Esophagus muscularis mucosa (tissue), 4 donors: ENCODE results near the gene TARBP2. TPM values are rescaled to one million over a fixed set of nuclear protein-coding genes. Genes with fewer than 3 reads are reported as not detected.

Experiments
- DNase-seq: peaks from one replicate; pipeline ENCODE4 v3.0.0-alpha.2; 2017; ENCODE audit errors: extremely low spot score
- H3K27ac ChIP-seq, 4 donors: fragments of 200-600 bp; sonication (generic); replicated peaks in 1 of 4; 1 replicate in 3 of 4; 2 replicates in 1 of 4; pipeline ENCODE4 v1.5.1; 2016 to 2019; ENCODE audit warnings: mild to moderate bottlenecking in 1 of 4
- H3K27me3 ChIP-seq, 4 donors: fragments of 200-600 bp; sonication (generic); one replicate each; pipeline versions ENCODE4 v1.5.1 to v1.6.0; 2016 to 2019
- H3K36me3 ChIP-seq, 4 donors: fragments of 200-600 bp; sonication (generic); one replicate each; pipeline ENCODE4 v1.5.1; 2016 to 2019
- H3K4me1 ChIP-seq, 4 donors: fragments of 200-600 bp; sonication (generic); one replicate each; pipeline ENCODE4 v1.5.1; 2016 to 2019
- H3K4me3 ChIP-seq, 4 donors: fragments of 200-600 bp; sonication (generic); 1 replicate in 2 of 4; 2 replicates in 2 of 4; pipeline ENCODE4 v1.5.1; 2016 to 2019; ENCODE audit warnings: mild to moderate bottlenecking in 4 of 4, moderate library complexity in 1 of 4
- H3K9me3 ChIP-seq, 4 donors: fragments of 200-600 bp; sonication (generic); 1 replicate in 3 of 4; 2 replicates in 1 of 4; pipeline ENCODE4 v1.5.1; 2016 to 2019
- EP300 ChIP-seq: sonication (generic); formaldehyde crosslinking; IDR thresholded peaks from one replicate; pipeline ENCODE4 v1.6.1; 2017; ENCODE audit warnings: antibody characterized with exemption
- POLR2A ChIP-seq: fragments of 450-650 bp; IDR thresholded peaks from one replicate; pipeline ENCODE4 v1.6.1; 2017; ENCODE audit warnings: antibody characterized with exemption, moderate library complexity, mild to moderate bottlenecking, low read depth
- POLR2AphosphoS5 ChIP-seq, 2 donors: sonication (generic); formaldehyde crosslinking; IDR thresholded peaks; one replicate each; pipeline ENCODE4 v1.6.1; 2017; ENCODE audit warnings: antibody characterized with exemption in 2 of 2
- WGBS: methylation state at CpG from one replicate; pipeline ENCODE4 v1.1.5; 2018; 5-methylcytosine and 5-hydroxymethylcytosine counted together
- intact Hi-C: fragments of 100-400 bp; cut with DNase I; formaldehyde crosslinking; loops from one replicate; pipeline ENCODE4 v1.15.1; 2023
- total RNA-seq, 4 donors: library from RNA; depleted of rRNA; stranded (reverse); fragments of >200 nt; gene quantifications; one replicate each; pipeline versions ENCODE4 v1.1.0 to v1.2.1, GENCODE V29; 2016
- TF ChIP-seq, protein P1 (sequence below), 3 experiments: fragments of 200-600 bp in 2 of 3; fragments of 450-650 bp in 1 of 3; sonication (generic) in 2 of 3; IDR thresholded peaks; one replicate each; pipeline ENCODE4 v1.5.1; 2017 to 2019; ENCODE audit warnings: antibody characterized with exemption in 3 of 3, mild to moderate bottlenecking in 2 of 3, moderate library complexity in 1 of 3

The TARBP2 gene
- total RNA-seq, 4 donors from 2014 or later, result 12.7 to 16.6 (median 12.9) TPM

DNA sequence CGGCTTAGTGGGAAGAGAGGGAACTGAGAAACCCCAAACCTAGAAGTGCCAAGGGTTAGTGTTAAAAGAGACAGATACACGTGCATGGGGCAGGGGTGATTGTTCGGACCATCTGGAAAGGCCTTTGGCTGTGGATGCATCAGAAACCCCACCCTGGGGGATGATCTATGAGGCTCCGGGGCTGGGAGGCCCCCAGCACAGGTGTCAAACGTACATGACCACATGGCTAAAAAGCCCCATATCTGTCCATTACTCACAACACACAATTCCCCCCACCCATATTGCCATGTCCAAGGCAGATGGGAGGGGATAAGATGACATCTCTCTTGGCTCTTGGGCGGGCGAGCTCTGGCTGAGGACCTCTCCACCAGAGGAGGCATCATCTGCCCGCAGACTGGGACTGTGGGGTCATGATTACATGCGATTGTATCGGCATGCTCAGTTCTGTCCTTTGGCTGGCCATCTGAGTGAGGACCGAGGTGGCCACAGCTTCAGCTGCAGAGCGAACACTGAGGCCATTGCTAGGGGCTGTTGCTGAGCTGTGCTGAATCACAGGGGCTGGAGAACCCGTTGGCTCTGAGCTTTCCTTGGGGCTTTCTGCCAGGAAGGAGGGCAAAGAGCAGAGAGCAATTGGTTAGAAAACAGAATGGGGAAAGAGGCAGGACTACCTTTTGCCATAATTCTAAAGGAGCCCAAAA lies 15.8 kb downstream of the TARBP2 start:
- DNase-seq, result no peak
- H3K4me1 ChIP-seq, result no peaks in the 10 kb centered on the region
- H3K4me3 ChIP-seq, result no peak overlapping the region
- H3K27me3 ChIP-seq, result no peaks in the 10 kb centered on the region
- 83% methylated on average over 13 of the region's 13 CpGs for WGBS
- no peak overlapping the region for H3K27ac ChIP-seq
- intact Hi-C loops, result no loop called here
- H3K36me3 ChIP-seq, result peaks cover 69 to 100% (median 98%) of the 10 kb centered on the region in 4 donors
- no peaks in the 10 kb centered on the region for H3K9me3 ChIP-seq
- TF ChIP-seq, protein P1, sequence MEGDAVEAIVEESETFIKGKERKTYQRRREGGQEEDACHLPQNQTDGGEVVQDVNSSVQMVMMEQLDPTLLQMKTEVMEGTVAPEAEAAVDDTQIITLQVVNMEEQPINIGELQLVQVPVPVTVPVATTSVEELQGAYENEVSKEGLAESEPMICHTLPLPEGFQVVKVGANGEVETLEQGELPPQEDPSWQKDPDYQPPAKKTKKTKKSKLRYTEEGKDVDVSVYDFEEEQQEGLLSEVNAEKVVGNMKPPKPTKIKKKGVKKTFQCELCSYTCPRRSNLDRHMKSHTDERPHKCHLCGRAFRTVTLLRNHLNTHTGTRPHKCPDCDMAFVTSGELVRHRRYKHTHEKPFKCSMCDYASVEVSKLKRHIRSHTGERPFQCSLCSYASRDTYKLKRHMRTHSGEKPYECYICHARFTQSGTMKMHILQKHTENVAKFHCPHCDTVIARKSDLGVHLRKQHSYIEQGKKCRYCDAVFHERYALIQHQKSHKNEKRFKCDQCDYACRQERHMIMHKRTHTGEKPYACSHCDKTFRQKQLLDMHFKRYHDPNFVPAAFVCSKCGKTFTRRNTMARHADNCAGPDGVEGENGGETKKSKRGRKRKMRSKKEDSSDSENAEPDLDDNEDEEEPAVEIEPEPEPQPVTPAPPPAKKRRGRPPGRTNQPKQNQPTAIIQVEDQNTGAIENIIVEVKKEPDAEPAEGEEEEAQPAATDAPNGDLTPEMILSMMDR (IDR thresholded peaks at IDR 0.05), result no peak
- no peak for TF ChIP-seq POLR2AphosphoS5 (IDR thresholded peaks at IDR 0.05)
- TF ChIP-seq EP300, result no peak
- TF ChIP-seq POLR2A, result no peak

GRCh38 chr12:53518381-53518780 lies 17.3 kb downstream of the TARBP2 start:
- Histone ChIP-seq H3K27ac (no peak overlapping the region), H3K27me3 (no peaks in the 10 kb centered on the region), H3K36me3 (peaks cover 70 to 100% (median 98%) of the 10 kb centered on the region in 4 donors), H3K4me1 (no peaks in the 10 kb centered on the region), H3K9me3 (no peaks in the 10 kb centered on the region), H3K4me3 (no peak overlapping the region)
- no peak for DNase-seq
- WGBS, result 59% methylated on average over 5 of the region's 5 CpGs
- TF ChIP-seq POLR2A (no peak), POLR2AphosphoS5 (IDR thresholded peaks at IDR 0.05) (no peak), EP300 (no peak)
- TF ChIP-seq, protein P1 (IDR thresholded peaks at IDR 0.05), result no peak
- intact Hi-C loops, result no loop called here

- intact Hi-C loops, result no loop called here
- Histone ChIP-seq H3K36me3 (peaks cover 61 to 100% (median 98%) of the 10 kb centered on the region in 4 donors), H3K4me1 (no peaks in the 10 kb centered on the region), H3K4me3 (no peak overlapping the region), H3K27ac (no peak overlapping the region), H3K27me3 (no peaks in the 10 kb centered on the region), H3K9me3 (no peaks in the 10 kb centered on the region)
- no peak for DNase-seq
- no peak for TF ChIP-seq POLR2A
- TF ChIP-seq, protein P1 (IDR thresholded peaks at IDR 0.05), result no peak
- no peak for TF ChIP-seq POLR2AphosphoS5 (IDR thresholded peaks at IDR 0.05)
- no peak for TF ChIP-seq EP300
- 94% methylated on average over 3 of the region's 3 CpGs for WGBS
Measured at GRCh38 chr12:53523131-53523530, 22.0 kb downstream of the TARBP2 start.

GRCh38 chr12:53524476-53524875 lies 23.4 kb downstream of the TARBP2 start:
- Histone ChIP-seq H3K4me1 (no peaks in the 10 kb centered on the region), H3K27me3 (no peaks in the 10 kb centered on the region), H3K9me3 (no peaks in the 10 kb centered on the region), H3K4me3 (no peak overlapping the region), H3K36me3 (peaks cover 70 to 100% (median 98%) of the 10 kb centered on the region in 4 donors), H3K27ac (no peak overlapping the region)
- DNase-seq, result no peak
- TF ChIP-seq POLR2A (no peak), EP300 (no peak), POLR2AphosphoS5 (IDR thresholded peaks at IDR 0.05) (no peak)
- TF ChIP-seq, protein P1 (IDR thresholded peaks at IDR 0.05), result no peak
- 95% methylated on average over 13 of the region's 13 CpGs for WGBS
- intact Hi-C loops, result no loop called here
